Endothelial cell of umbilical vein (primary cell): Measurements from ENCODE around the gene LIMCH1. TPM values are rescaled to one million over a fixed set of nuclear protein-coding genes. Genes with fewer than 3 reads are reported as not detected.

Experiments used
- BruUV-seq: library from RNA; stranded (reverse); fragments of 400-500 nt; replicated peaks from 2 replicates; lab custom pipeline; 2021; lab: Mats Ljungman, UMichigan
- CTCF ChIA-PET: fragments of 300-600, 350-600 bp; sonication (Branson Sonifier 250); formaldehyde crosslinking; loops from one replicate; lab custom pipeline; 2021; ENCODE audit warnings: antibody characterized with exemption, inconsistent platforms; lab: Charles Lee
- POLR2A ChIA-PET: fragments of 300-600, 350-600 bp; sonication (Branson Sonifier 250); formaldehyde crosslinking; loops from one replicate; lab custom pipeline; 2021; ENCODE audit warnings: antibody characterized with exemption, inconsistent platforms; lab: Charles Lee
- DNase-seq: peaks from one replicate; pipeline ENCODE4 v3.0.0-alpha.2; 2011; ENCODE audit warnings: low read depth, low spot score
- FAIRE-seq: peaks from 2 replicates; lab custom pipeline; 2011; peaks lifted over from hg19 to GRCh38; lab: Jason Lieb, UNC
- H2AFZ ChIP-seq: 2 replicates; pipeline ENCODE4 v1.6.0; 2012; ENCODE audit warnings: low read depth, low read length, control low read depth, inconsistent platforms
- H3K27ac ChIP-seq: 2 replicates; pipeline ENCODE4 v1.5.1; 2011; ENCODE audit warnings: low read depth, mild to moderate bottlenecking, control low read depth, low read length, moderate library complexity; ENCODE audit not compliant: insufficient read depth
- H3K27me3 ChIP-seq, 2 experiments: 2 replicates each; pipeline versions ENCODE4 v1.6.0 to v1.6.1; 2011; ENCODE audit warnings: low read length in 2 of 2, mixed read lengths in 1 of 2; ENCODE audit not compliant: control insufficient read depth in 2 of 2, insufficient read depth in 2 of 2
- H3K36me3 ChIP-seq, 2 experiments: 2 replicates in 1 of 2; 3 replicates in 1 of 2; pipeline ENCODE4 v1.5.1; 2011; ENCODE audit warnings: low read length in 2 of 2, mild to moderate bottlenecking in 1 of 2, moderate library complexity in 1 of 2; ENCODE audit not compliant: control insufficient read depth in 2 of 2, insufficient read depth in 2 of 2; ENCODE audit errors: extremely low read depth in 1 of 2
- H3K4me1 ChIP-seq: 3 replicates; pipeline ENCODE4 v1.5.1; 2011; ENCODE audit warnings: mild to moderate bottlenecking, low read length; ENCODE audit not compliant: control insufficient read depth, insufficient read depth; ENCODE audit errors: extremely low read depth
- H3K4me2 ChIP-seq: 2 replicates; pipeline ENCODE4 v1.6.1; 2011; ENCODE audit warnings: low read length, control low read depth, mixed read lengths; ENCODE audit not compliant: insufficient read depth
- H3K4me3 ChIP-seq, 3 experiments: fragments of 200-600 bp in 1 of 3; sonication (generic), shearing (Covaris generic) in 1 of 3; replicated peaks in 1 of 3; 2 replicates each; pipeline ENCODE4 v1.5.1; 2011 to 2016; ENCODE audit warnings: control low read depth in 3 of 3, low read length in 3 of 3, mild to moderate bottlenecking in 2 of 3, inconsistent platforms in 1 of 3, low read depth in 1 of 3, moderate library complexity in 1 of 3; ENCODE audit not compliant: insufficient read depth in 1 of 3
- H3K79me2 ChIP-seq: 2 replicates; pipeline ENCODE4 v1.6.0; 2012; ENCODE audit warnings: low read length, inconsistent platforms; ENCODE audit not compliant: control insufficient read depth, insufficient read depth
- H3K9ac ChIP-seq: replicated peaks from 2 replicates; pipeline ENCODE3; 2011; ENCODE audit warnings: low read length, control low read depth; ENCODE audit not compliant: insufficient read depth; ENCODE audit errors: extremely low read depth
- H3K9me1 ChIP-seq: replicated peaks from 3 replicates; pipeline ENCODE4 v1.6.0; 2011; ENCODE audit warnings: mild to moderate bottlenecking, low read length; ENCODE audit not compliant: control insufficient read depth, insufficient read depth; ENCODE audit errors: extremely low read depth
- H3K9me3 ChIP-seq: replicated peaks from 2 replicates; pipeline ENCODE4 v1.5.1; 2012; ENCODE audit warnings: low read length, inconsistent platforms; ENCODE audit not compliant: control insufficient read depth, insufficient read depth
- H4K20me1 ChIP-seq: replicated peaks from 2 replicates; pipeline ENCODE3; 2011; ENCODE audit warnings: mild to moderate bottlenecking, low read length; ENCODE audit not compliant: control insufficient read depth, insufficient read depth; ENCODE audit errors: extremely low read depth
- CTCF ChIP-seq, 2 donors: IDR thresholded peaks; 1 replicate in 1 of 2; 2 replicates in 1 of 2; pipeline ENCODE4 v1.5.1; 2011; ENCODE audit warnings: low read length in 2 of 2, mild to moderate bottlenecking in 2 of 2, moderate library complexity in 2 of 2, control low read depth in 1 of 2, inconsistent platforms in 1 of 2, low read depth in 1 of 2; ENCODE audit not compliant: insufficient read depth in 1 of 2; ENCODE audit errors: extremely low read depth in 1 of 2
- EZH2 ChIP-seq: IDR thresholded peaks from 2 replicates; pipeline ENCODE4 v1.6.1; 2012; ENCODE audit warnings: borderline replicate concordance, low read depth, mild to moderate bottlenecking, moderate library complexity, low read length, inconsistent platforms; ENCODE audit not compliant: severe bottlenecking
- FOS ChIP-seq: IDR thresholded peaks from 2 replicates; pipeline ENCODE4 v1.6.1; 2011; ENCODE audit warnings: mild to moderate bottlenecking, low read length, moderate library complexity, borderline replicate concordance; ENCODE audit not compliant: insufficient read depth
- GATA2 ChIP-seq: IDR thresholded peaks from 2 replicates; pipeline ENCODE4 v1.7.0; 2011; ENCODE audit warnings: low read depth, mild to moderate bottlenecking, moderate library complexity, mixed read lengths, low read length; ENCODE audit not compliant: insufficient read length, insufficient read depth
- JUN ChIP-seq: IDR thresholded peaks from 2 replicates; pipeline ENCODE4 v1.6.1; 2011; ENCODE audit warnings: borderline replicate concordance, low read depth; ENCODE audit not compliant: insufficient read length, insufficient read depth
- MAX ChIP-seq: IDR thresholded peaks from 2 replicates; pipeline ENCODE4 v1.6.1; 2011; ENCODE audit not compliant: insufficient read depth, insufficient read length
- MYC ChIP-seq: IDR thresholded peaks from one replicate; pipeline ENCODE4 v1.6.1; 2011; ENCODE audit warnings: mild to moderate bottlenecking, low read depth, low read length
- POLR2A ChIP-seq: IDR thresholded peaks from 2 replicates; pipeline ENCODE4 v1.6.1; 2012; ENCODE audit warnings: low read depth, mild to moderate bottlenecking, control low read depth, low read length
- POLR2AphosphoS5 ChIP-seq: IDR thresholded peaks from 2 replicates; pipeline ENCODE4 v1.6.1; 2012; ENCODE audit warnings: low read depth, mild to moderate bottlenecking, control low read depth, low read length, moderate library complexity; ENCODE audit not compliant: insufficient read depth
- dilution Hi-C: fragments of 300-500 bp; cut with MboI; formaldehyde crosslinking; loops from one replicate; pipeline ENCODE4 v1.15.0; 2019; ENCODE audit warnings: low sequenced_read_pairs; ENCODE audit not compliant: extremely low pct_ligation_motif_present
- intact Hi-C: fragments of 100-400 bp; cut with micrococcal nuclease; formaldehyde crosslinking; loops from one replicate; pipeline ENCODE4 v1.10.0; 2022
- polyA plus RNA-seq, 4 experiments: library from polyadenylated mRNA; depleted of rRNA in 3 of 4; stranded (reverse) in 3 of 4; unstranded in 1 of 4; fragments of >200 nt; gene quantifications; 2 replicates each; pipeline versions ENCODE4 v1.2.1 to v1.2.3, GENCODE V29; 2011 to 2012; ENCODE audit warnings: missing spikeins in 1 of 4
- total RNA-seq: library from RNA; stranded (reverse); gene quantifications from 2 replicates; pipeline ENCODE4 v1.2.3, GENCODE V29; 2021

Gene LIMCH1
- total and polyA plus RNA-seq, 2 donors (not counting 3 experiments of a cell fraction or from before 2014, with no cell fraction given), result 14.3 to 32.8 TPM

- DNase-seq (no peak), FAIRE-seq (no peak)
- no peak for TF ChIP-seq GATA2
- TF ChIP-seq MAX, result no peak
- no peak for TF ChIP-seq POLR2A
- no peak for TF ChIP-seq MYC
- TF ChIP-seq FOS, result no peak
- no peak for TF ChIP-seq EZH2
- no peak for TF ChIP-seq POLR2AphosphoS5
- Histone ChIP-seq H3K4me3 (no peak overlapping the region), H3K27me3 (peaks cover 6 to 10% of the 10 kb centered on the region in 2 experiments), H4K20me1 (no peaks in the 10 kb centered on the region), H2AFZ (no peak overlapping the region), H3K9me3 (no peaks in the 10 kb centered on the region), H3K4me2 (no peak overlapping the region), H3K27ac (no peak overlapping the region), H3K9ac (no peak overlapping the region), H3K4me1 (peaks cover 16% of the 10 kb centered on the region), H3K9me1 (no peaks in the 10 kb centered on the region), H3K79me2 (no peaks in the 10 kb centered on the region), H3K36me3 (no peaks in the 10 kb centered on the region)
- dilution Hi-C loops (no loop called here), intact Hi-C loops (no loop called here)
- CTCF ChIA-PET, result no interaction called here
- no TSS peak for BruUV-seq
- POLR2A ChIA-PET, result no interaction called here
Observed at GRCh38 chr4:41597494-41597893, 59.5 kb downstream of the LIMCH1 start.

GRCh38 chr4:41598580-41598979, 60.6 kb downstream of the LIMCH1 start:
- H3K4me1 ChIP-seq, result peaks cover 16% of the 10 kb centered on the region
- no peak overlapping the region for H3K9ac ChIP-seq
- no peaks in the 10 kb centered on the region for H4K20me1 ChIP-seq
- POLR2A ChIA-PET, result no interaction called here
- dilution Hi-C loops (no loop called here), intact Hi-C loops (no loop called here)
- H3K36me3 ChIP-seq, result no peaks in the 10 kb centered on the region
- H3K79me2 ChIP-seq, result no peaks in the 10 kb centered on the region
- H3K4me2 ChIP-seq, result no peak overlapping the region
- H3K4me3 ChIP-seq, result no peak overlapping the region
- FAIRE-seq (no peak), DNase-seq (no peak)
- H3K27me3 ChIP-seq, result peaks cover 2 to 9% of the 10 kb centered on the region in 2 experiments
- CTCF ChIA-PET, result interaction anchor here (1.2 kb wide), 1 partner anchor 318 kb away, joined by 3 read pairs; no protein-coding TSS in a partner anchor
- no peak overlapping the region for H2AFZ ChIP-seq
- no peak overlapping the region for H3K27ac ChIP-seq
- H3K9me3 ChIP-seq, result no peaks in the 10 kb centered on the region
- no peaks in the 10 kb centered on the region for H3K9me1 ChIP-seq
- TF ChIP-seq FOS (no peak), CTCF (IDR thresholded peaks at IDR 0.05; ENCODE audit: extremely low read depth in 1 of 2, insufficient read depth in 1 of 2, low read depth in 1 of 2, low read length in 2 of 2) (no peak), MYC (no peak), GATA2 (no peak), EZH2 (no peak), MAX (no peak), POLR2AphosphoS5 (no peak), JUN (no peak), POLR2A (no peak)
- BruUV-seq, result no TSS peak
